BJ (cell line): Measurements from ENCODE around the gene EPB41. TPM values are rescaled to one million over a fixed set of nuclear protein-coding genes. Genes with fewer than 3 reads are reported as not detected.

Experiments
- CTCF ChIA-PET: fragments of 350-600 bp; formaldehyde crosslinking; extraction: SDS; loops from one replicate; lab custom pipeline; 2021; ENCODE audit warnings: antibody characterized with exemption, inconsistent platforms; lab: Yijun Ruan, JAX
- POLR2A ChIA-PET: fragments of 300-600 bp; sonication (Branson Sonifier 250); formaldehyde crosslinking; extraction: SDS; loops from one replicate; lab custom pipeline; 2021; ENCODE audit warnings: antibody characterized with exemption; lab: Charles Lee
- DNase-seq: peaks from one replicate; pipeline ENCODE4 v3.0.0-alpha.2; 2011; ENCODE audit warnings: low read depth
- H3K27me3 ChIP-seq: 2 replicates; pipeline ENCODE4 v1.6.0; 2011; ENCODE audit warnings: low read length; ENCODE audit not compliant: control insufficient read depth, insufficient read depth
- H3K36me3 ChIP-seq: 2 replicates; pipeline ENCODE4 v1.5.1; 2011; ENCODE audit warnings: low read length; ENCODE audit not compliant: control insufficient read depth, insufficient read depth
- H3K4me3 ChIP-seq: 2 replicates; pipeline ENCODE4 v1.5.1; 2011; ENCODE audit warnings: low read depth, mild to moderate bottlenecking, control low read depth, low read length
- polyA plus RNA-seq: library from polyadenylated mRNA; depleted of rRNA; stranded (reverse); fragments of >200 nt; gene quantifications from 2 replicates; pipeline ENCODE4 v1.2.3, GENCODE V29; 2011
- TF ChIP-seq, protein P1 (sequence below): IDR thresholded peaks from 2 replicates; pipeline ENCODE4 v1.5.1; 2011; ENCODE audit warnings: low read depth, mild to moderate bottlenecking, control low read depth, inconsistent platforms, low read length, moderate library complexity; ENCODE audit not compliant: insufficient read depth

The EPB41 gene
- polyA plus RNA-seq, 1 experiment, result 7.5 TPM

DNA sequence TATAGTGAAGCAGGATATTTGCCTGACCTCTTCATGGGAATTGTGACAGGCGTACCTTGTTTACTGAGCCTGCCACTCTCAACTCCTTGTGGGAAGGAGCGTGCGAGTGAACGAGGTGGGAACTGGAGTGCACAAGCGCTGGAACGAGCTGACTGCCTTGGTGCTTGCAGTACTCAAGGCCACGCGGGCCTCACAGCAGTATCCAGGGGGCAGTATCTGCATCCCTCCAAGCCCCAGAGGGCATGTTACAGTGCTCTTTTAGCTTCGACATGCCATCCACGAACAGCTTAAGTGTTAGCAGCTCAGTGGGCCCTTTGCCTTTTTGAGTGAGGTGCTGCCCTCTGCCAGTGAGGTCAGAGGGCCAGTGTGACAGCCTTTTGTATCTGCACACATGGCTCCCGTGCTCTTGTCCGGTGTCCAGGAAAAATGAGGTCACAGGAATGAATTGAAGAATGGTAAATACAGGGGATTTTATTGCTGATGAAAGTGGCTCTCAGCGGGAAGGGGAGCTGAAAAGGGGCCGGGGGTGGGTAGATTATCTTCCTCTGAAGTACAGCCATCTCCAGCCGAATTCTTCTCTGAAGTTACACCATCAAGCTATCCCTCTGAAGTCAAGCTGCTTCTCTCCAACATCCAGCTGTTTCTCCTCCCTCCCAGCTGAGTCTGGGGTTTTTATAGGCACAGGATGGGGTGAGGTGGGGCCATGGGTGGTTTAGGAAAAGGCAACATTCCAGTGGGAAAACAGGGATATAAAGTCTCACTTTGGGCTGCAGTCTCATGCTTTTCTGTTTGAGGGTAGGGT is 69.3 kb downstream of the EPB41 start:
- no peak for DNase-seq
- TF ChIP-seq, protein P1, sequence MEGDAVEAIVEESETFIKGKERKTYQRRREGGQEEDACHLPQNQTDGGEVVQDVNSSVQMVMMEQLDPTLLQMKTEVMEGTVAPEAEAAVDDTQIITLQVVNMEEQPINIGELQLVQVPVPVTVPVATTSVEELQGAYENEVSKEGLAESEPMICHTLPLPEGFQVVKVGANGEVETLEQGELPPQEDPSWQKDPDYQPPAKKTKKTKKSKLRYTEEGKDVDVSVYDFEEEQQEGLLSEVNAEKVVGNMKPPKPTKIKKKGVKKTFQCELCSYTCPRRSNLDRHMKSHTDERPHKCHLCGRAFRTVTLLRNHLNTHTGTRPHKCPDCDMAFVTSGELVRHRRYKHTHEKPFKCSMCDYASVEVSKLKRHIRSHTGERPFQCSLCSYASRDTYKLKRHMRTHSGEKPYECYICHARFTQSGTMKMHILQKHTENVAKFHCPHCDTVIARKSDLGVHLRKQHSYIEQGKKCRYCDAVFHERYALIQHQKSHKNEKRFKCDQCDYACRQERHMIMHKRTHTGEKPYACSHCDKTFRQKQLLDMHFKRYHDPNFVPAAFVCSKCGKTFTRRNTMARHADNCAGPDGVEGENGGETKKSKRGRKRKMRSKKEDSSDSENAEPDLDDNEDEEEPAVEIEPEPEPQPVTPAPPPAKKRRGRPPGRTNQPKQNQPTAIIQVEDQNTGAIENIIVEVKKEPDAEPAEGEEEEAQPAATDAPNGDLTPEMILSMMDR, result no peak
- ChIA-PET CTCF (no interaction called here), POLR2A (no interaction called here)
- no peak overlapping the region for H3K4me3 ChIP-seq
- H3K27me3 ChIP-seq, result no peaks in the 10 kb centered on the region
- no peaks in the 10 kb centered on the region for H3K36me3 ChIP-seq

DNA sequence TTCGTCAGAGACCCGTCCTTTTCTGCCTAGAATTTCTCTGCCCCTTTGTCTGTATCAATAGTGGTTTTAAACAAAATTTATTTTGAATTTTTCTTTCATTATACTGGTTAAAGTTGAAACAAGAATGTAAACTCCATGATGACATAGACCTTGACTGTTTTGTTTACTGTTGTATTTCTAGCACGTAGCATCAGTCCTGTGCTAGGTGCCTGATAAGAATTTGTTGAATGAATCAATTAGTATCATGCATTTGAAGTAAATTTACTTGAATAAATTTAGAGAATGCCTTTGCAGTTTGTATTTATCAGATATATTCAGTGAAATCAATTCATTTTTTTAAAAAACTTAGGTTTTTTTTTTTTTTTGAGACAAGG is 69.9 kb downstream of the EPB41 start:
- CTCF ChIA-PET, result no interaction called here
- Histone ChIP-seq H3K36me3 (no peaks in the 10 kb centered on the region), H3K27me3 (no peaks in the 10 kb centered on the region), H3K4me3 (no peak overlapping the region)
- POLR2A ChIA-PET, result no interaction called here
- TF ChIP-seq, protein P1, result no peak
- DNase-seq, result no peak

DNA sequence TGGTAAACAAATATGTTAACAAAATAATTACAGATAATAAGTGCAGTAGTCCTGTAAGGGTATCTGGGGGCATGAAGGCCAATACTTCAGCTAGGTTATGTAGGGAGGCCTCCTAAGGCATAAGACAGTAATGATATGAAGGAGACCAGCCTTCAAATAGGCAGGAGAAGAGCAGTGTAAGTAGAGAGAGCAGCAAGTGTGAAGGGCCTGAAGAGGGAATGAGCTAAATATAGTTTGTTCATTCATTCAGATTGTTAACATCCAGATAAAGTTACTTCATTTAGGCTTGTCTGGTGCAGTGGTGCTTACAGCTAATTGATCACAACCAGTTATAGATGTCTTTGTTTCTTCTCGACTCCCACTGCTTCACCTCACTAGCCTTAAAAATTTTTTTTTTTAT is 71.1 kb downstream of the EPB41 start:
- ChIA-PET POLR2A (interaction anchor here (0.6 kb wide), 1 partner anchor 382 kb away, joined by 4 read pairs; no protein-coding TSS in a partner anchor), CTCF (interaction anchor here (0.6 to 1.4 kb wide), 7 partner anchors 9 to 92 kb away, joined by 3 to 6 read pairs (median 3); no protein-coding TSS in a partner anchor)
- TF ChIP-seq, protein P1, result no peak
- Histone ChIP-seq H3K4me3 (no peak overlapping the region), H3K36me3 (no peaks in the 10 kb centered on the region), H3K27me3 (no peaks in the 10 kb centered on the region)
- DNase-seq, result no peak

GRCh38 chr1:28986306-28986910 is 72.0 kb downstream of the EPB41 start:
- no peaks in the 10 kb centered on the region for H3K27me3 ChIP-seq
- ChIA-PET CTCF (interaction anchor here (1.4 kb wide), 1 partner anchor 13 kb away, joined by 3 read pairs; no protein-coding TSS in a partner anchor), POLR2A (no interaction called here)
- no peak overlapping the region for H3K4me3 ChIP-seq
- no peak for DNase-seq
- TF ChIP-seq, protein P1, result no peak
- no peaks in the 10 kb centered on the region for H3K36me3 ChIP-seq

- Histone ChIP-seq H3K36me3 (no peaks in the 10 kb centered on the region), H3K4me3 (no peak overlapping the region), H3K27me3 (no peaks in the 10 kb centered on the region)
- TF ChIP-seq, protein P1, result no peak
- no peak for DNase-seq
- CTCF ChIA-PET, result interaction anchor here (0.6 to 1.4 kb wide), 4 partner anchors 9 to 126 kb away, joined by 3 to 4 read pairs (median 3); no protein-coding TSS in a partner anchor
- POLR2A ChIA-PET, result no interaction called here
Measured at GRCh38 chr1:29002792-29003191, 88.4 kb downstream of the EPB41 start.
